Amniotic epithelial cell (primary cell): ENCODE data around the gene APOBEC3G.

Source experiments
- DNase-seq: peaks from one replicate; pipeline ENCODE4 v3.0.0-alpha.2; 2010; ENCODE audit warnings: low read depth

APOBEC3G gene

GRCh38 chr22:39091126-39092081 lies 14.3 kb downstream of the APOBEC3G start:
- DNase-seq: no peak

GRCh38 chr22:39092111-39092862 lies 15.2 kb downstream of the APOBEC3G start:
- DNase-seq: no peak

- no peak for DNase-seq
Observed at GRCh38 chr22:39094717-39095389, 17.8 kb downstream of the APOBEC3G start.

- DNase-seq: no peak
Observed at GRCh38 chr22:39095971-39096370, 18.9 kb downstream of the APOBEC3G start.

GRCh38 chr22:39097098-39098020 lies 20.3 kb downstream of the APOBEC3G start, which contains the start of gene APOBEC3H:
APOBEC3H (plus strand) TSS chr22:39097244; CDS start chr22:39100279, 3,035 bp downstream.
- no peak for DNase-seq

GRCh38 chr22:39098026-39098425 lies 21.0 kb downstream of the APOBEC3G start:
- no peak for DNase-seq

- DNase-seq: no peak
Observed at GRCh38 chr22:39098576-39098975, 21.5 kb downstream of the APOBEC3G start.

GRCh38 chr22:39101226-39101625 lies 24.2 kb downstream of the APOBEC3G start:
- DNase-seq: no peak

- DNase-seq: no peak
Observed at GRCh38 chr22:39103431-39103830, 26.4 kb downstream of the APOBEC3G start.

GRCh38 chr22:39106326-39106725 lies 29.3 kb downstream of the APOBEC3G start:
- DNase-seq: no peak

GRCh38 chr22:39108487-39108886 lies 31.4 kb downstream of the APOBEC3G start:
- DNase-seq: no peak

GRCh38 chr22:39109361-39109760 lies 32.3 kb downstream of the APOBEC3G start:
- no peak for DNase-seq

GRCh38 chr22:39110631-39111561 lies 33.8 kb downstream of the APOBEC3G start:
- DNase-seq: peak; percentile 51

- no peak for DNase-seq
Observed at GRCh38 chr22:39114112-39114511, 37.0 kb downstream of the APOBEC3G start.

GRCh38 chr22:39115570-39115969 lies 38.5 kb downstream of the APOBEC3G start:
- DNase-seq: no peak

GRCh38 chr22:39115977-39116621 lies 39.0 kb downstream of the APOBEC3G start:
- DNase-seq: no peak

GRCh38 chr22:39117585-39118191 lies 40.6 kb downstream of the APOBEC3G start:
- DNase-seq: peak; percentile 30

- no peak for DNase-seq
Observed at GRCh38 chr22:39120983-39121382, 43.9 kb downstream of the APOBEC3G start.
